HG02642 (cell line): Measurements from ENCODE around the gene PCSK6.
"Not testable (repeated sequence)": the region's sequence is repeated elsewhere in the genome, so short reads cannot be mapped to it uniquely, and the experiment has no call there.

Experiments
- ATAC-seq: cut with Tn5 transposase; IDR thresholded peaks from one replicate; pipeline ENCODE4 v1.9.1; 2021; ENCODE audit warnings: mild to moderate bottlenecking; ENCODE audit not compliant: unreplicated experiment, poor library complexity

Gene PCSK6

DNA sequence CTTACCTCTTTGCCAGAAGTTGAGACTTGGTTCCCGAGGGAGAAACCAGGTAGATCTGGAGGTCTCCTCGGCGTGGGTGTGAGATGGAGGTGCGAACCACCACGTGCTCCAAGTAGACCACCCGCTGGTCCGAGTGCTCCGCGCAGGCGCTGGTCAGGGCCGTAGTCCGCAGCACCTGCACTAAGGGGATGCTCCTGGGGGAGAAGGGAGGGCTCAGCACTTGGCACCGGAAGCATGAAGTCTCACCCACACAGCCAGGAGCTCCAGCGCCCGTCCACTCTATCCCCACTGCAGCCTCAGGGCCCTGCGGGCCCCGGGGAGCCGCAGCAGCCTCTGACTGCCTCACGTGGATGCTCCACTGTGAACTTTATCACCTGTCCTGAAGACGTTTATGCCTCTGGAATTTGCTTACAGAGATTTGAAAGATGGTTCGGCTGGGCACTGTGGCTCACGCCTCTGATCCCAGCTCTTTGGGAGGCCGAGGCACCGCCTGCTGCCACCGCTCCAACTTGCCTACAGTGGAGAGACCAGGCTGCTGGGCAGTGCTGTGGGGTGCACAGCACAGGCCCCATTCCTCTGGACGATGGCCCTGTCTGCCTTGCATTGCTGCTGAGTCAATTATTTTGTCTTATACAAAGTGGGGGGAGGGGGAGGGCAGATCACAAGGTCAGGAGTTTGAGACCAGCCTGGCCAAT is 119.0 kb downstream of the PCSK6 start:
- no peak for ATAC-seq

DNA sequence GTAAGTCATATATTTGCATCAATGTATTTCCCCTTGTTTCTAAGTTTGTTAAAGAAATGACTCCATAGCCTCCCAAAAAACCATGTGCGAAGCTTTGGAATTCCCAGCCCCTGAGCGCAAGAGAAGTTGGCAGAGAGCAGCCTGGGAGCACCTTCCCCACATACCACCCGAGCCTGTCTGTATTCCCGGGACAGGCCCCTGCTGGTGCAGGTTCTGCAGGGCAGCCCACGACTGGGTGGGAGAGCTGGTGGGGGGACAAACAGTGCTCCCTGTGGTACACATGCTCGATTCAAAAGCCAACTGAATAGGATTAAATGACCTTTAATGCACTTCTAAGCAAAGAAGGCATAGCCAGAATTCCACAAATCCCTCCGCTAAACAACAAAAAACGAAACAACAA is 119.8 kb downstream of the PCSK6 start:
- ATAC-seq: no peak

DNA sequence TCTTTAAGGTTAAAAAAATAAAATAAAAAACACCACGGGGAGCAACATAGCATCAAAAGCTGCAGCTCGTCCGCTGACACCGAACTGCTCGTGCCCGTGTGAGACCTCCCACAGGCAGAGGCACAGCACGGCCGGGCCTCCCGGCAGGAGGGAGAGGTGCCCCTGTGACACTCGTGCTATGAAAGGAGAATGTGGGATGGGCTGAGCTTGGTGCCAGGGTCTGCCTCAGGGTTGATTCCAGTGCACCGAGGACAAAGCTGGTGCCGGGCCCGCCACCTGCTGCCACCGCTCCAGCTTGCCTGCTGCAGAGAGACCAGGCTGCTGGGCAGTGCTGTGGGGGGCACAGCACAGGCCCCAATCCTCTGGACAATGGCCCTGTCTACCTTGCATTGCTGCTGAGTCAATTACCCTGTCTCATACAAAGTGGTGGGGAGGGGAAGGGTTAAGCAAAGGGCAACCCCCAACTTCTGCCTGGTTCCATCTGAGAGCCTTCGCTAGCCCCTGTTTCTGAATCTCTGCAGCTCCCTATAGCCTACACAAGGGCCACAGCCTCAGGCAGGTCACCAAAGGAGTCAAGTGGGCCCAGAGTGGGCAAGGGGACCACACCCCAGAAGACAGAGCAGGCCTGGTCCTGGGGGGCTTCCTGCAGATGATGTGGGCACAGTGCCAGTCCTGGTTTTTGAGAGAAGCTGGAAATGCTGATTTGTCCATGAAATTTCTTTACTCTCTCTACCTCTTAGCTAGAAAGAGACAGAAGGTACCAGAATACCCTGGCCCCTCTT is 120.5 kb downstream of the PCSK6 start:
- no peak for ATAC-seq

DNA sequence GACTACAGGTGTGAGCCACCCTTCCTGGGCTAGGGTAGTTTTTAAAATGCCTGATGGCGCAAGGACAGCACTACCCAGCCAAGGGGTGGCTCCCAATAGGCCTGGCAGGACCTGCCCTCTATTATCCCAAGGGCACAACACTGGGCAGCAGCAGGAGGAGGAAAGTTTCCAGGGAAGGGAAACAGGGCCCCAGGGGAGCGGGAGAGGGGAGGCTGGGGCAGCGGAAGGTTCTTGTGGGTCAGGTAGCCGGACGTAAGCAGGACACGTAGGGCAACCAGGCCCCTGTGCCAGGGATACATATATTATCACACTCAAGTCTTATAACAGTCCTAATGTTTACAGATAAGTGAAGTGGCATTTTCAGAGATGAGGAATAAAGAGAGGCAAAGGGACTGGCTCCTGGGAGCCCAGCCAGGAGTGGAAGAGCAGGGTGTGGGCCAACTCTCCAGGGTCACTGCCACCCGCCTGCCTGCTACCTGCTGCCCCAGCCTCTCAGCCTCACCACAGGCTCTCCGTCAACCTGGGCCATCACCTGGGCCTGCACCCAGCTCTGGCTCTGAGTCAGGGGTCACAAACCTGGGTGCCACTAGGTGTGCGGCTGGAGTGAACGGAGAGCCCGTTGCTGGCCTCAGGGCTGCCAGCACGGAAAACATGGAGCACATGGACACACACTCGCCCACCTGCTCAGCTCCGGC is 121.3 kb downstream of the PCSK6 start:
- ATAC-seq: no peak

DNA sequence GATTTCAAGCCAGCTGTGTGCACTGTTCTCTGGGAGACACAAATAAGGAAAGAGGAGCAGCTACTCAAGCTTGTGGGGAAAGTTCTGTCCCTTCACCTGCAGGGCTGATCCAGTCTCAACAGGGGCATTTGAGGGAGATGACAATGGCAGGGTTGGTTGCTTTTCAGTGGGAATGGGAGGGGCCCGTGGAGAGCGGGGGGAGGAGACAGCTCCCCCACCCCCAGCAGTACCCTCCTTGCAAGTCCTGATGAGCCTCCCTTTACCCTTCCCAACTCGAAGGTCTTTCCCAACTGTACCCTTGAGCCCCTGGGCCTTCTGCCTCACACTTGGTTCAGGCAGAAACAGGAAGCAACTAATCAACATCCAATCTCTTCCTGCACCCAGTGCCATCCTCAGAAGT is 122.7 kb downstream of the PCSK6 start:
- no peak for ATAC-seq

DNA sequence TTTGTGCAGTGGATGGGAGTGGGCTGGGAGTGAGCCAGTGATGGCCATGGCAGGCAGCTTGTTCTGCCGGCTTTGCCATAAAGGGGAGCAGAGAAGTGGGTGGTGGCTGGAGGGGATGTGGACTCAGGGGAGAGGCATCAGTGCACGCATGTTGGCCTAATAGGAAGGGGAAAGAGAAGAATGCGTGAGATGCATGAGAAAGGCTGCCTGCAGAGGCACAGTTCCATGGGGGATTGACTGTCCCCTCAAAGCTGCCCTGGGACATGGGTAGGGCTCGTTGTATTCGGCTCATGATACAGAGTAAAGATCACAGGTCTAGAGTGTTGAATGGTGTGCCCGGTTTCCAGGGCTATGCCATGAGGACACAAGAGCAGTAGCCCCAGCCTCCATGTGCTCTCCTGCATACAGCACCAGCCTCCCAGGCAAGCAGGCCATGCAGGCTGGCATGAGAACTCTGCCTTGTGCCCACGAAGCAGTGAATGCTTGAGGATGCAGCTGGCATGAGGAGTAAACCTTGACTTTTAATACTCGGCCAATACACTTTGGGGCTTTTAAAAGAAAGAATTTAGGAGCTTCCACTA is 126.4 kb downstream of the PCSK6 start:
- no peak for ATAC-seq

DNA sequence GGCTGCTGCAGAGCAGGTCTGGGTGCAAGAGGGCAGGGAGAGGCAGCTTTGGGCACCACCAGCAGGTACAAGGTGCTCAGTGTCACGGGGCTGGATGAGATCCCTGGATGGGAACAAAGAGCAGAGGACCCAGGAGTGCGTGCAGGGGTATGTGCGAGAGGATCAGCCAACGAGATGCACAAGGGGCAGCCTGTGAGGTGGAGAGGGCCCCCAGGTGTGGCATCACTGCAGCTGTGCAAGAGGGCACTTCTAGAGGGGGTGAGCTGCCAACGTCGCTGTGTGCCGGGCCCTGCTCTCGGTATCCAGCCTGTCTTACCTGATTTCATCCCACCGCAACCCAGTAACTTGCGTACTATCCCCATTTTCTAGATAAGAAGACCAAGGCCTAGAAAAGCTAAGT is 127.1 kb downstream of the PCSK6 start:
- ATAC-seq: no peak

DNA sequence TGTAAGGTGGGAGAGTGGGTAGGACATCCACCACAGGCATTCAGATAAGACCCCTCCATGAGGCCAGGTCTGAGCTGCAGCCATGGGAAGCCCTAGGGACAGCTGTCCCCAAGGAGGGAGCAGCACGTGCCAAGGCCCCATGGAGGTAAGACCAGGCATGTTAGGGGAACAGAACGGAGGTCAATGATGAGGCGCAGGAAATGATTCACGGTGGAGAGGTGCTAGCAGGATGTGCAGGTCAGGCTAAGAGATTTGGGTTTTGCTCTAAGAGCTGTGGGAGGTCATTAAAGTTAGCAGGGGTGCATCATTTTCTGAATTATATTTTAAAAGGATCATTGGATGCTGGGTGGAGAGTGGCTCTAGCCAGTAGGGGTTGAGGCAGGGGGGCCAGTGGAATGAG is 128.1 kb downstream of the PCSK6 start:
- no peak for ATAC-seq

DNA sequence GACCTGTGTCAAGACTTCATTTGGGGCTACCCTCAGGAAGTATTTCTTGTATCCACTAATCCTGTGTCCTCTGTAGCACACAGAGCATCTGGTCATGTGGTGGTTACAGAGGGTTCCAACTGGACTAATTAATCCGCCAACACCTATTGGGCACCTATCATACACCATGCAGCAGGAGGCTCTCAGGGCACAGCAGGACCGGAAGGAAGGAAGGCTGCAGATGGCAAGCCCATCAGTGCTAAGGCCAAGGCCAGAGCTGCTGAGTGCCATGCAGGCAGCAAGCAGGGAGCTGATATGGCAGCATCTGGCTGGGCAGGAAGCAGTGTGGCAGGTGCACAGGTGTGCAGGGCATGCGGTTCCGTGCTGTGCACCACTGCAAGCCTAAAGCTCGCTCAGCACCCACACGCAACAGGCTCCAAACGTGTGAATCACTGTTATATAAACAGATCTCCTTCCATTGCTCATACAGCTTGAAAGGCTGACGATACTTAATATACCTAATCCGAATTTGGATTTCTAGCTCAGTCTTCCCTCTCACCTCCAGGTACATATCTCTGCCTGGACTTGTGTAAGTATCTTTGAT is 130.1 kb downstream of the PCSK6 start:
- ATAC-seq: no peak

DNA sequence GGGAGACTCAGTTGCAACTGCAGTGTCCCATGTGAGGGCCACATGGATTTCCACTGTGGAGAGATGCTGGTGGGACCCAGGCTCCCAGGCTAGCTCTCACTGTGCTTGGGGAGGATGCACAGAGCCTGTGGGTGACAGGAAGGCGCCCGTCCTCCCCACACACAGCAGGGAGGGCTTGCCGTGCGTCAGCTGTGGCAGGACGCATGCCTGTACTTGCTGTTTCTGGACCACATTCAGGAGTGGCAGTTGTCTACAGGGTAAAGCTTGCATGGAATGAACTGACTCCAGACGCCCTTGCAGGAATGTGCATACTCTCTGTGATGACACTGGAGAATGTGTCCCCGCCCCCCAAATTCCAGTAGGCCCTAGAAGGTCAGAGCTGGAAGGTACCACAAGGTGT is 130.6 kb downstream of the PCSK6 start:
- no peak for ATAC-seq

DNA sequence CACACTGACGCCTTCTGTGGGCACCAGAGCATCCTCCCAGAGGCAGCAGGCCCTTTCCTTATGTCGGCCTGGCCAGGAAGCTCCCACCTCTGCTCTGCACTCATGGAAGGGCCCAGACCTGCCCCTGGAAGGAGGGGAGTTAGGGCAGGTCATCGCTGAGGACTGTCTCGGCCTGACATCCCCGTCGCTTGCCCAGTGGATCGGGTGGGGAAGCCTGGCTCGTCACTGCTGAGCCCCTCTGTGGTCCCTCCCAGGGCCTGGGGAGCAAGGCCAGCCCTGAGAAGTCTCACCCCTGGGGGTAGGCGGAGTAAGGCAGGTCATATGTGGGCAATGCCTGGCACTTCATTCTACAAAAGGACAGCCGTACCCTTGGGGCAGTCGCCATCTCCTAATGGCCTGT is 131.6 kb downstream of the PCSK6 start:
- ATAC-seq: no peak

DNA sequence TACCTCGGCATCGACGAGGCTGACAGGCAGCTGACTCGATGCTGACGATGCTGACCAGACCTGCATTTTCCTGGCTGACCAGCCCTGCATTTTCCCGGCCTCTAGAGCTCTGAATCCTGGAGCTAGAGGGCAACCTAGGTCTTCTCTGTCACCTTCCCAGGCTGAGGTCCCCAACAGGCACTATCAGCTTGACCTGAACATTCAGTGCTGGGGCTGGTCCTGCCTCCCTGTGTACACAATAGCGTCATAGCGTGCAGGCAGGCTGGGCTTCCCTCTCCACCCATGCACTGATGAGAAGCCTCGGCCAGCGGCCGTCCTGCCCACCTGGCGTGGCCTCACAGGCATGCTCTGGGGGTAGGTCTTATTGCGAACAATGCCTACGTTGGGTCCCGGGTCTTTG is 132.2 kb downstream of the PCSK6 start:
- ATAC-seq: no peak

DNA sequence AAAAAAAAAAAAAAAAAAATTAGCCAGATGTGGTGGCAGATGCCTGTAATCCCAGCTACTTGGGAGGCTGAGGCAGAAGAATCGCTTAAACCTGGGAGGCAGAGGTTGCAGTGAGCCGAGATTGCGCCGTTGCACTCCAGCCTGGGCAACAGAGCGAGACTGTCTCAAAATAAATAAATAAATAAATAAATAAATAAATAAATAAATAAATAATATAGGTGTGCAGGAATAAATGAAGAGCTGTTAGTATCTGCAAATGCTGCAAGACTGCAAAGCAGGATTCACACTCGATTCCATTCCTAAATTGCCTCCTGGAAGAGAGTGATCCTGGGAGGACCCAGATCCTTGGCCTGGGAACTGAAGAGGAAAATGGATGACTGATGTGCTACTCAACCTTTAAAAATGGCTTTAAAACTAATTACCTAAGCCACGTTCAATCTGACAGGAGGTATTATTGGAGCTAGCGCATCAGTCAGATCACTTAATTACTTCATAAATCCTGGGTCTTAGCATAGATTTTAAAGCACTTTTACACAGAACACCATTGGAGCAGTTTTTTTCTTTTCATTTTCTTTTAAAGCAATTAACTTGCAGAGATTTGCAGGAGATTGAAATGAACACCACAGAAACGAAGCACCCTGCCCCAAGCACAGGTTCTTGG is 132.9 kb downstream of the PCSK6 start:
- ATAC-seq: not testable (repeated sequence)

DNA sequence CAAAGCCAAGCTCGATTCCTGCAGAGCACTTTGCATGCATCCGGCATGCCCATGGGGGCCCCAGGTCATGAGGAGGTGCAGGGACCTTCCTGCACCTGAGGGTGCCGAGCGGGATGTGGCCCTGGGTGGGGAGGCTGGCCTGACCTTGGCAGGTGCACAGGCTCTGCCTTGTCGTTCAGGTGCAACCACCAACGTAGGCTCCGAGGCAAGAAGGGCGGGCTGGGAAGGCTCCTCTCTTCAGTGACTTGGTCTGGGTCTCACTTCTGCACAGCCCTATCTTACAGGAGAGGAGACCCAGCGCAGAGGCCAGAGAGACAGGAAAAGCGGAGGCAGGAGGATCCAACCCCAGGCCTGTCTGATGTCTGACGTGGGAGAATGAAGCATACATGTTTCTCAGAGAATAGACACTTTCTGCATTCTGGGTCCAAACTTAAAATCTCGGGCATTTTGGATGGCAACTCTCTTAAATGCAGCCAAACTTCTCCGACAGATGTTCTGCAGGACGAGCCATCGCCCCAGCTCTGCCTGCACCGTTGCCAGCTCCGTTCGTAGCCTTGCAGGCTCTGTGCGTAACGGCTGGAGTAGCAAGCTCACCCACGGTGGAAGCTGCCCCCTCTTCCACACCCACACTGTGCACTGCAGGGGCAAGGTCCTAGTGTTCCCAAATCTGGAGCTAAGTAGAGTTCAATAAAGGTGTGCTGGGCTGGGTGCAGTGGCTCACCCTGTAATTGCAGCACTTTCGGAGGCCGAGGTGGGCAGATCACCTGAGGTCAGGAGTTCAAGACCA is 133.6 kb downstream of the PCSK6 start:
- ATAC-seq: no peak

DNA sequence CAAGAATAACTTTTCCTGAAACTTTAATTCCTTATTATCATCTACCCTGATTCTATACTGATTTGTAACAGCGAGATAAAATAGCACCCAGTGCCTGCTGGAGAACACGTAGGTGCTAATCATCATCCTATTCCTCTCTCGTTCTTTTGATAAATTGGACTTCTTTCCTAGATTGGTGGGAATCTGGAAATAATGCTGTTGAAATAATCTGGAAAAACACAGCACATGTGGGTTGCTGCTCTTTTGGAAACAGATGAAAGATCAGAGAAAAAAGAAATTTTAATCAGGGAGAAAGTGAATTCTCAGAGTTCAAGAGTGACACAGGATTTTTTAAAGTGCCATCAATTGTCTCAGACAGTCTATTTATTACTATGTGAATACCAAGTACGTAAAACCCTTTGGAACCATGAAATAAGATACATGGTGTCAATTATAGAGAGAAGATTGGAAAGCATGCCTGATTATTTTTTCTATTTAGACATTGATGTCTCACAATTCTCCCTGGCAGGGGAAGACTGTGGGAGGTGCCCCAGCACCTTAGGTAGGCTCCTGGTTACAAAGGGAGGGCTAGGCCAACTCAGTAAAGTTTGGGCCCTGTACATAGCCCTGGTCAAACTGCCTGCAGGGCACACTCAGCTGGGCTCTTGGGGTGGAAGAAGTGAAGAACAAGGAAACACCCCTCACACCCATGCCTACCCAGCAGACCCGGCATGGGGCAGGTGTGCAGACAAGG is 134.4 kb downstream of the PCSK6 start:
- no peak for ATAC-seq

DNA sequence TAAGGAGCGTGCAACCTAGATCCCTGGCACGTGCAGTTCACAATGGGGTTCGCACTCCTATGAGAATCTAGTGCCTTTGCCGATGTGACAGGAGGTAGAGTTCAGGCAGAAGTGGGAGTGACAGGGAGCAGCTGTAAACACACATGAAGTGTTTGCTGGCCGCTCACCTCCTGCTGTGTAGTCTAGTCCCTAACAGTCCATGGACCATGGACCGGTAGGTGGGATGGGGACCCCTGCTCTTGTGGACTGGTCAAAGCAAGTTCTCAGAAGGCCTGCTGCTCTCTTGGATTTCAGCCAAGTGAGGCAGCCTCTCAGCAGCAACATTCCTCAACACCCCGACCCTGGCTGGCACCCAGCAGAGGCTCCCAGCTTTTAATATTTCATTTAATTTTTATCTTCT is 136.3 kb downstream of the PCSK6 start:
- no peak for ATAC-seq

DNA sequence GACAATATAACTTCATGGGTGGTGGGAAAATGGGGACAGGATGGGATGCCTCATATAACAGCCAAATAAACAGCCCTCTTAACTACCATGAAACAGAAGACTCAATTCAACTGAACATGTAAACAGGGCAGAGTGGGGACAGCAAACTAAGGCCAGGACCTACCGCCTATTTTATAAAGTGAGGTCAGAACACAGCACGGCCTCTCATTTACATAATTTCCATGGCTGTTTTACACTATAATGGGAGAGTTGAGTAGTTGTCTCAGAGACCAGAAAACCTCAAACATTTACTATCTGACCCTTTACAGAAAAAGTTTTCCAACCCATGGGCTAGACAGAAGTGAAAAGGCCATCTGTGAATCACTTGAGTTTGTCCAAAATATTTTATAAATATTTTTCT is 137.8 kb downstream of the PCSK6 start:
- no peak for ATAC-seq

DNA sequence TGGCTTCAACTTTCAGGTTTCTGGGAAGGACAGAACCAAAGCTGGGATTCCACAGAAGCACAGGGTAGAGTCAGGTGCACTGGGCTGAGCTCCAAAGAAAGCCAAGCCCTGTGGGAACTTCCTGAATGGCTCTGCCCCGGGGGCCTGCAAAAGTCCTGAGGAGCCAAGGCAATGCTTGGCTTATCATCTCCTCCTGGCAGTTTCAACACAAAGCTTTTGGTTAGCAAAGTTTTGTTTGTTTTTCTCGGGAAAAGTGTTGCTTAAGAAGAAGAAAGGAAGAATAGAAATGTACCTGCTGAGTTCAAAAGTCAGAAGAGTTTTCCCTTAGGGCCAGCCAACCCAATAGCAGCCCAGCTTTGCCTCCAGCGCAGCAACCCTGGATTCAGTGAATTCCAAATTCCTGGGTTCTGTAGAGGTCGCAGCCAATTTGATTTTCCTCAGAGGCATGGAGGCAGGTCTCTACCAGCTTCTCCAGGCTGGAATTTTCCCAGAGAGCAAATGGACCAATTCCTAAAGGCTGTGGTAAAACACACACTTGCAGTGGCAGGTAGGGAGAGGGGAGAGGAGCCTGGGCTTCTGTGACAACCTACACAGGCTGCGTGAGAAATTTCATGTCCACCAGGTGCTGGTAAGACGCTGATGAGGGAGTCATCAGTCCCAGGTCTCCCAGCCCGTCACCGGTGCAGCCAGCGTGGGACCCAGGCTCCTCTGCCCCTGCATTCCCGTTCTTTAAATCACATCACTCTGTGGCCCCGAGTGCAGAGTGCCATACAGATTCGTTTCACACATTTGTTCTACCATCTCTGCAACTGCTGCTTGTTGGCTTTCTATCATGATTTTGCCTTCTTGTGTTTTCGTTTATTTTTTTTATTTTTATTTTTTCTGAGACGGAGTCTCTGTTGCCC is 140.2 kb downstream of the PCSK6 start:
- no peak for ATAC-seq
